SK-N-SH (cell line): Measurements from ENCODE around the gene ZNF516.

ENCODE experiments used
- ELF1 ChIP-seq: IDR thresholded peaks from 2 replicates; pipeline ENCODE4 v1.4.0; 2012
- EP300 ChIP-seq, 2 experiments: IDR thresholded peaks; 2 replicates each; pipeline versions ENCODE4 v1.4.0 to v1.6.1; 2012; ENCODE audit warnings: borderline replicate concordance in 1 of 2, low read depth in 1 of 2, low read length in 1 of 2
- SIN3A ChIP-seq: IDR thresholded peaks from 2 replicates; pipeline ENCODE4 v1.6.1; 2012; ENCODE audit warnings: low read depth, mild to moderate bottlenecking, low read length, moderate library complexity, borderline replicate concordance
- TAF1 ChIP-seq: IDR thresholded peaks from 2 replicates; pipeline ENCODE4 v1.6.1; 2012; ENCODE audit warnings: low read depth, mild to moderate bottlenecking, low read length, moderate library complexity, borderline replicate concordance

- TF ChIP-seq ELF1, result no peak
- no peak for TF ChIP-seq EP300 (IDR thresholded peaks at IDR 0.05; ENCODE audit: borderline replicate concordance in 1 of 2, low read depth in 1 of 2, low read length in 1 of 2)
- no peak for TF ChIP-seq SIN3A
- no peak for TF ChIP-seq TAF1
These were observed 37.6 kb downstream of the ZNF516 start for GRCh38 chr18:76457475-76457874.
